Measurements from ENCODE around the gene TEX2. TPM values are rescaled to one million over a fixed set of nuclear protein-coding genes. Genes with fewer than 3 reads are reported as not detected.

Gene TEX2
- total RNA-seq, 1 donor from 2014 or later: 17.3 TPM

Other genes with a start within 250 kb of the TEX2 start
- gene ICAM2, start 242.6 kb downstream of the TEX2 start, total RNA-seq: 98.1 and 98.9 TPM in 2 replicates
- 117 and 127 TPM in 2 replicates for gene ERN1, start 133.1 kb downstream of the TEX2 start, total RNA-seq
- gene PECAM1, start 127.6 kb upstream of the TEX2 start, total RNA-seq: 18.2 and 19.6 TPM in 2 replicates
- 1.2 and 1.7 TPM in 2 replicates for gene MILR1, start 185.9 kb upstream of the TEX2 start, total RNA-seq
- 32.3 and 34.3 TPM in 2 replicates for gene POLG2, start 233.8 kb upstream of the TEX2 start, total RNA-seq
- 870 and 877 TPM in 2 replicates for gene DDX5, start 243.0 kb upstream of the TEX2 start, total RNA-seq
- 43.8 and 49.2 TPM in 2 replicates for gene CEP95, start 243.7 kb upstream of the TEX2 start, total RNA-seq